Esophagus muscularis mucosa (tissue), 4 donors: ENCODE data around the gene NPC1L1. TPM values are rescaled to one million over a fixed set of nuclear protein-coding genes. Genes with fewer than 3 reads are reported as not detected.

Experiments used
- DNase-seq: peaks from one replicate; pipeline ENCODE4 v3.0.0-alpha.2; 2017; ENCODE audit errors: extremely low spot score
- H3K27ac ChIP-seq, 4 donors: fragments of 200-600 bp; sonication (generic); replicated peaks in 1 of 4; 1 replicate in 3 of 4; 2 replicates in 1 of 4; pipeline ENCODE4 v1.5.1; 2016 to 2019; ENCODE audit warnings: mild to moderate bottlenecking in 1 of 4
- H3K27me3 ChIP-seq, 4 donors: fragments of 200-600 bp; sonication (generic); one replicate each; pipeline versions ENCODE4 v1.5.1 to v1.6.0; 2016 to 2019
- H3K36me3 ChIP-seq, 4 donors: fragments of 200-600 bp; sonication (generic); one replicate each; pipeline ENCODE4 v1.5.1; 2016 to 2019
- H3K4me1 ChIP-seq, 4 donors: fragments of 200-600 bp; sonication (generic); one replicate each; pipeline ENCODE4 v1.5.1; 2016 to 2019
- H3K4me3 ChIP-seq, 4 donors: fragments of 200-600 bp; sonication (generic); 1 replicate in 2 of 4; 2 replicates in 2 of 4; pipeline ENCODE4 v1.5.1; 2016 to 2019; ENCODE audit warnings: mild to moderate bottlenecking in 4 of 4, moderate library complexity in 1 of 4
- H3K9me3 ChIP-seq, 4 donors: fragments of 200-600 bp; sonication (generic); 1 replicate in 3 of 4; 2 replicates in 1 of 4; pipeline ENCODE4 v1.5.1; 2016 to 2019
- CTCF ChIP-seq, 3 experiments: fragments of 200-600 bp in 2 of 3; fragments of 450-650 bp in 1 of 3; sonication (generic) in 2 of 3; IDR thresholded peaks; one replicate each; pipeline ENCODE4 v1.5.1; 2017 to 2019; ENCODE audit warnings: antibody characterized with exemption in 3 of 3, mild to moderate bottlenecking in 2 of 3, moderate library complexity in 1 of 3
- EP300 ChIP-seq: sonication (generic); formaldehyde crosslinking; IDR thresholded peaks from one replicate; pipeline ENCODE4 v1.6.1; 2017; ENCODE audit warnings: antibody characterized with exemption
- POLR2A ChIP-seq: fragments of 450-650 bp; IDR thresholded peaks from one replicate; pipeline ENCODE4 v1.6.1; 2017; ENCODE audit warnings: antibody characterized with exemption, moderate library complexity, mild to moderate bottlenecking, low read depth
- POLR2AphosphoS5 ChIP-seq, 2 donors: sonication (generic); formaldehyde crosslinking; IDR thresholded peaks; one replicate each; pipeline ENCODE4 v1.6.1; 2017; ENCODE audit warnings: antibody characterized with exemption in 2 of 2
- WGBS: methylation state at CpG from one replicate; pipeline ENCODE4 v1.1.5; 2018; 5-methylcytosine and 5-hydroxymethylcytosine counted together
- intact Hi-C: fragments of 100-400 bp; cut with DNase I; formaldehyde crosslinking; loops from one replicate; pipeline ENCODE4 v1.15.1; 2023
- total RNA-seq, 4 donors: library from RNA; depleted of rRNA; stranded (reverse); fragments of >200 nt; gene quantifications; one replicate each; pipeline versions ENCODE4 v1.1.0 to v1.2.1, GENCODE V29; 2016

NPC1L1 gene
- total RNA-seq, 4 donors from 2014 or later = 0.17 to 0.57 TPM; not detected in 2

- WGBS = 74% methylated on average over 3 of the region's 3 CpGs
- intact Hi-C loops = no loop called here
These were observed 22.4 kb downstream of the NPC1L1 start for GRCh38 chr7:44518761-44519160.

GRCh38 chr7:44517175-44517574 lies 24.0 kb downstream of the NPC1L1 start:
- no peak overlapping the region for H3K27ac ChIP-seq
- no peaks in the 10 kb centered on the region for H3K9me3 ChIP-seq
- DNase-seq = no peak
- H3K36me3 ChIP-seq = peaks cover 0 to 6% (median 0%) of the 10 kb centered on the region in 4 donors
- intact Hi-C loops = no loop called here
- TF ChIP-seq CTCF (IDR thresholded peaks at IDR 0.05) (no peak), POLR2AphosphoS5 (IDR thresholded peaks at IDR 0.05) (no peak), EP300 (no peak), POLR2A (no peak)
- no peaks in the 10 kb centered on the region for H3K27me3 ChIP-seq
- H3K4me1 ChIP-seq = no peaks in the 10 kb centered on the region
- WGBS = 89% methylated on average over 8 of the region's 8 CpGs
- no peak overlapping the region for H3K4me3 ChIP-seq

More at GRCh38 chr7:44518761-44519160, 22.4 kb downstream of the NPC1L1 start:
- H3K27me3 ChIP-seq = no peaks in the 10 kb centered on the region
- H3K4me3 ChIP-seq = no peak overlapping the region
- no peak for DNase-seq
- H3K9me3 ChIP-seq = peaks cover 0 to under 1% (median 0%) of the 10 kb centered on the region in 4 donors
- H3K4me1 ChIP-seq = no peaks in the 10 kb centered on the region
- no peak for TF ChIP-seq POLR2A
- TF ChIP-seq EP300 = no peak
- TF ChIP-seq POLR2AphosphoS5 (IDR thresholded peaks at IDR 0.05) = no peak
- no peak for TF ChIP-seq CTCF (IDR thresholded peaks at IDR 0.05)
- no peaks in the 10 kb centered on the region for H3K36me3 ChIP-seq
- no peak overlapping the region for H3K27ac ChIP-seq

GRCh38 chr7:44515590-44516268 lies 25.4 kb downstream of the NPC1L1 start:
- 84% methylated on average over 10 of the region's 10 CpGs for WGBS
- TF ChIP-seq POLR2AphosphoS5 (IDR thresholded peaks at IDR 0.05) (no peak), POLR2A (no peak), CTCF (IDR thresholded peaks at IDR 0.05) (no peak), EP300 (no peak)
- H3K4me3 ChIP-seq = no peak overlapping the region
- H3K4me1 ChIP-seq = no peaks in the 10 kb centered on the region
- no peak for DNase-seq
- H3K9me3 ChIP-seq = no peaks in the 10 kb centered on the region
- H3K36me3 ChIP-seq = peaks cover 0 to 6% (median 0%) of the 10 kb centered on the region in 4 donors
- H3K27me3 ChIP-seq = no peaks in the 10 kb centered on the region
- intact Hi-C loops = no loop called here
- no peak overlapping the region for H3K27ac ChIP-seq

GRCh38 chr7:44512736-44513135 lies 28.4 kb downstream of the NPC1L1 start:
- no peak for DNase-seq
- H3K9me3 ChIP-seq = peaks cover 0 to 7% (median 0%) of the 10 kb centered on the region in 4 donors
- H3K36me3 ChIP-seq = peaks cover 0 to 6% (median 0%) of the 10 kb centered on the region in 4 donors
- intact Hi-C loops = no loop called here
- no peak for TF ChIP-seq POLR2A
- no peak for TF ChIP-seq CTCF (IDR thresholded peaks at IDR 0.05)
- no peak for TF ChIP-seq EP300
- no peak for TF ChIP-seq POLR2AphosphoS5 (IDR thresholded peaks at IDR 0.05)
- H3K4me1 ChIP-seq = no peaks in the 10 kb centered on the region
- 100% methylated on average over 7 of the region's 7 CpGs for WGBS
- no peaks in the 10 kb centered on the region for H3K27me3 ChIP-seq
- H3K27ac ChIP-seq = no peak overlapping the region
- no peak overlapping the region for H3K4me3 ChIP-seq
